Mucosa of descending colon (tissue), 3 donors: ENCODE data around the gene ECE2. TPM values are rescaled to one million over a fixed set of nuclear protein-coding genes. Genes with fewer than 3 reads are reported as not detected.
A peak's percentile ranks its signal among the peaks of the same experiment; 100 is the strongest.
"Not testable (repeated sequence)": the region's sequence is repeated elsewhere in the genome, so short reads cannot be mapped to it uniquely, and the experiment has no call there.

Source experiments
- ATAC-seq: fragments of 200-7000 bp; cut with Tn5 transposase; one replicate; pipeline ENCODE4 v1.9.1; 2020; ENCODE audit warnings: mild to moderate bottlenecking, moderate library complexity
- DNase-seq, 3 donors: peaks; one replicate each; pipeline ENCODE4 v3.0.0-alpha.2; 2020
- H3K36me3 ChIP-seq: fragments of 200-600 bp; one replicate; pipeline ENCODE4 v1.8.0; 2021; ENCODE audit warnings: low read depth, mild to moderate bottlenecking
- H3K4me1 ChIP-seq: fragments of 200-600 bp; one replicate; pipeline ENCODE4 v1.8.0; 2021; ENCODE audit warnings: low read depth, mild to moderate bottlenecking
- H3K4me3 ChIP-seq: fragments of 200-600 bp; one replicate; pipeline ENCODE4 v1.8.0; 2021; ENCODE audit warnings: mild to moderate bottlenecking
- H3K9me3 ChIP-seq: fragments of 200-600 bp; one replicate; pipeline ENCODE4 v1.8.0; 2021; ENCODE audit warnings: mild to moderate bottlenecking
- CTCF ChIP-seq: fragments of 200-600 bp; IDR thresholded peaks from one replicate; pipeline ENCODE4 v1.8.0; 2022; ENCODE audit warnings: antibody characterized with exemption, mild to moderate bottlenecking
- intact Hi-C, 2 donors: fragments of 100-400 bp; cut with DNase I in 1 of 2; cut with micrococcal nuclease in 1 of 2; formaldehyde crosslinking; loops; one replicate each; pipeline versions ENCODE4 v1.11.0 to v1.11.1; 2022; cut with DNase I, micrococcal nuclease
- microRNA-seq: library from miRNA; unstranded; fragments of <30 nt; microRNA quantifications from one replicate; pipeline ENCODE4, GENCODE V29; 2019
- total RNA-seq, 3 donors: library from RNA; stranded (reverse); fragmentation: NEBNext Ultra II Directional in 2 of 3; extraction: Animal tissue kit (Norgen Biotek cat#: 25700) in 2 of 3; gene quantifications; one replicate each; pipeline versions ENCODE4 v1.2.1 to v1.2.4, GENCODE V29; 2021 to 2023
- donor health status: DM: no; HTN: no; CAD: no; lungs with moderate emphysema.
- donor health status: DM: no; HTN: no; CAD: no.
- donor health status: DM: no; HTN: yes; CAD: no.

ECE2 gene
- total RNA-seq, 3 donors from 2014 or later, result 0.19 to 2.2 TPM; not detected in 1

GRCh38 chr3:184337399-184337714 lies 61.5 kb downstream of the ECE2 start, which contains the start of gene FAM131A:
Gene FAM131A (plus strand): TSS chr3:184337600. CDS start chr3:184337631, 31 bp downstream.
- Histone ChIP-seq H3K36me3 (peaks cover 4% of the 10 kb centered on the region), H3K4me1 (peaks cover 17% of the 10 kb centered on the region), H3K4me3 (peak within 1 kb of the TSS; percentile 46), H3K9me3 (no peaks in the 10 kb centered on the region)
- TF ChIP-seq CTCF, result no peak
- ATAC-seq (no peak), DNase-seq (peak in 1 of 3 donors; percentile 42)
- intact Hi-C loops, result no loop called here

- Histone ChIP-seq H3K4me3 (no peak overlapping the region), H3K36me3 (peaks cover 4% of the 10 kb centered on the region), H3K4me1 (peaks cover 17% of the 10 kb centered on the region), H3K9me3 (no peaks in the 10 kb centered on the region)
- intact Hi-C loops, result no loop called here
- no peak for DNase-seq
- no peak for TF ChIP-seq CTCF
- ATAC-seq, result no peak
Observed at GRCh38 chr3:184337981-184338380, 62.2 kb downstream of the ECE2 start.

- Histone ChIP-seq H3K9me3 (no peaks in the 10 kb centered on the region), H3K4me1 (peaks cover 17% of the 10 kb centered on the region), H3K36me3 (peaks cover 4% of the 10 kb centered on the region), H3K4me3 (no peak overlapping the region)
- ATAC-seq (no peak), DNase-seq (peak in 2 of 3 donors; percentile 57 to 69)
- TF ChIP-seq CTCF, result no peak
- intact Hi-C loops, result no loop called here
Observed at GRCh38 chr3:184338511-184338945, 62.7 kb downstream of the ECE2 start.

- H3K4me1 ChIP-seq, result peaks cover 17% of the 10 kb centered on the region
- intact Hi-C loops, result no loop called here
- ATAC-seq, result no peak
- TF ChIP-seq CTCF, result no peak
- DNase-seq, result no peak
- no peaks in the 10 kb centered on the region for H3K9me3 ChIP-seq
- H3K36me3 ChIP-seq, result peaks cover 4% of the 10 kb centered on the region
- H3K4me3 ChIP-seq, result no peak overlapping the region
Observed at GRCh38 chr3:184339001-184339400, 63.2 kb downstream of the ECE2 start.

- H3K36me3 ChIP-seq, intact Hi-C loops, H3K9me3 ChIP-seq, H3K4me3 ChIP-seq, ATAC-seq: not testable (repeated sequence)
- peaks cover 17% of the 10 kb centered on the region for H3K4me1 ChIP-seq
- DNase-seq, result peak in 1 of 3 donors; percentile 2
Observed at GRCh38 chr3:184339451-184340135, 63.8 kb downstream of the ECE2 start.

- Histone ChIP-seq H3K4me3 (no peak overlapping the region), H3K36me3 (no peaks in the 10 kb centered on the region), H3K9me3 (no peaks in the 10 kb centered on the region), H3K4me1 (peaks cover 22% of the 10 kb centered on the region)
- TF ChIP-seq CTCF, result no peak
- DNase-seq (peak in 1 of 3 donors; percentile 22), ATAC-seq (no peak)
- intact Hi-C loops, result no loop called here
Observed at GRCh38 chr3:184341925-184342324, 66.1 kb downstream of the ECE2 start.

Small RNAs within 50 kb of the gene (microRNA-seq; reads per million reads assigned to microRNA genes)
- gene MIR1224, result 4.0 reads per million, percentile 18 among the genes with 10 or more reads in this experiment

Other genes starting within 250 kb of the ECE2 start
- gene HTR3D, start 244.3 kb upstream of the ECE2 start, total RNA-seq, result not detected
- under 1 TPM in 2 of 3 donors, not detected in 1; 0.17 to 0.41 TPM for gene HTR3C, start 223.0 kb upstream of the ECE2 start, total RNA-seq
- under 1 TPM; 0.16 to 0.70 (median 0.35) TPM for gene HTR3E, start 179.0 kb upstream of the ECE2 start, total RNA-seq
- 10 to 100 TPM; 41.4 to 48.6 (median 47.0) TPM for gene EIF2B5, start 140.7 kb upstream of the ECE2 start, total RNA-seq
- 100 to 1,000 TPM in 1 of 3 donors, 10 to 100 TPM in 2; 63.3 to 104 (median 69.1) TPM for gene DVL3, start 120.6 kb upstream of the ECE2 start, total RNA-seq
- gene AP2M1, start 101.2 kb upstream of the ECE2 start, total RNA-seq, result 100 to 1,000 TPM; 215 to 297 (median 227) TPM
- 10 to 100 TPM; 60.7 to 79.7 (median 72.3) TPM for gene ABCF3, start 89.8 kb upstream of the ECE2 start, total RNA-seq
- 1 to 10 TPM in 2 of 3 donors, under 1 TPM in 1; 0.60 to 2.9 (median 2.6) TPM for gene VWA5B2, start 46.4 kb upstream of the ECE2 start, total RNA-seq
- 10 to 100 TPM; 30.8 to 39.9 (median 34.5) TPM for gene ALG3, start 27.1 kb upstream of the ECE2 start, total RNA-seq
- gene EEF1AKMT4, start 26.4 kb upstream of the ECE2 start, total RNA-seq, result 1 to 10 TPM; 2.8 to 5.0 (median 3.2) TPM
- under 1 TPM in 1 of 3 donors, not detected in 2; 0.95 TPM for gene CAMK2N2, start 14.5 kb upstream of the ECE2 start, total RNA-seq
- gene PSMD2, start 23.2 kb downstream of the ECE2 start, total RNA-seq, result 100 to 1,000 TPM; 160 to 223 (median 176) TPM
- 100 to 1,000 TPM; 256 to 305 (median 267) TPM for gene EIF4G1, start 38.6 kb downstream of the ECE2 start, total RNA-seq
- 10 to 100 TPM; 14.1 to 29.8 (median 16.4) TPM for gene FAM131A, start 61.6 kb downstream of the ECE2 start, total RNA-seq
- gene CLCN2, start 85.6 kb downstream of the ECE2 start, total RNA-seq, result 100 to 1,000 TPM in 1 of 3 donors, 10 to 100 TPM in 2; 31.1 to 105 (median 72.0) TPM
- gene POLR2H, start 85.7 kb downstream of the ECE2 start, total RNA-seq, result 100 to 1,000 TPM in 1 of 3 donors, 10 to 100 TPM in 2; 87.8 to 126 (median 90.1) TPM
- under 1 TPM in 2 of 3 donors, not detected in 1; 0.14 to 0.63 TPM for gene THPO, start 102.2 kb downstream of the ECE2 start, total RNA-seq
- gene CHRD, start 104.0 kb downstream of the ECE2 start, total RNA-seq, result 1 to 10 TPM; 1.1 to 8.7 (median 2.8) TPM